Activated CD4-positive, alpha-beta T cell treated with anti-CD3 and anti-CD28 coated beads, Interleukin-2, amount 10 ng/mL, durations not matched to agents 24 days and 14 days (primary cell): ENCODE results near the gene NOS1AP. TPM values are rescaled to one million over a fixed set of nuclear protein-coding genes. Genes with fewer than 3 reads are reported as not detected.

Experiments used
- DNase-seq: peaks from one replicate; pipeline ENCODE4 v3.0.0; 2022
- H3K27ac Mint-ChIP-seq: one replicate; pipeline ENCODE4 v1.8.0; 2022; ENCODE audit warnings: mild to moderate bottlenecking, mixed read lengths
- H3K27me3 Mint-ChIP-seq: one replicate; pipeline ENCODE4 v1.8.0; 2022; ENCODE audit warnings: mixed read lengths
- H3K36me3 Mint-ChIP-seq: one replicate; pipeline ENCODE4 v1.8.0; 2022; ENCODE audit warnings: low read depth, mild to moderate bottlenecking, mixed read lengths
- H3K4me1 Mint-ChIP-seq: one replicate; pipeline ENCODE4 v1.8.0; 2021; ENCODE audit warnings: mixed read lengths
- H3K4me3 Mint-ChIP-seq: one replicate; pipeline ENCODE4 v1.8.0; 2022; ENCODE audit warnings: mild to moderate bottlenecking, moderate library complexity, mixed read lengths
- H3K9me3 Mint-ChIP-seq: one replicate; pipeline ENCODE4 v1.8.0; 2021; ENCODE audit warnings: mixed read lengths
- intact Hi-C: fragments of 100-400 bp; cut with micrococcal nuclease; formaldehyde crosslinking; loops from one replicate; pipeline ENCODE4 v1.15.1; 2023
- total RNA-seq: library from RNA; stranded (reverse); gene quantifications from 2 replicates; pipeline ENCODE4 v1.2.3, GENCODE V29; 2022

The NOS1AP gene
- total RNA-seq, 1 donor from 2014 or later = not detected

DNA sequence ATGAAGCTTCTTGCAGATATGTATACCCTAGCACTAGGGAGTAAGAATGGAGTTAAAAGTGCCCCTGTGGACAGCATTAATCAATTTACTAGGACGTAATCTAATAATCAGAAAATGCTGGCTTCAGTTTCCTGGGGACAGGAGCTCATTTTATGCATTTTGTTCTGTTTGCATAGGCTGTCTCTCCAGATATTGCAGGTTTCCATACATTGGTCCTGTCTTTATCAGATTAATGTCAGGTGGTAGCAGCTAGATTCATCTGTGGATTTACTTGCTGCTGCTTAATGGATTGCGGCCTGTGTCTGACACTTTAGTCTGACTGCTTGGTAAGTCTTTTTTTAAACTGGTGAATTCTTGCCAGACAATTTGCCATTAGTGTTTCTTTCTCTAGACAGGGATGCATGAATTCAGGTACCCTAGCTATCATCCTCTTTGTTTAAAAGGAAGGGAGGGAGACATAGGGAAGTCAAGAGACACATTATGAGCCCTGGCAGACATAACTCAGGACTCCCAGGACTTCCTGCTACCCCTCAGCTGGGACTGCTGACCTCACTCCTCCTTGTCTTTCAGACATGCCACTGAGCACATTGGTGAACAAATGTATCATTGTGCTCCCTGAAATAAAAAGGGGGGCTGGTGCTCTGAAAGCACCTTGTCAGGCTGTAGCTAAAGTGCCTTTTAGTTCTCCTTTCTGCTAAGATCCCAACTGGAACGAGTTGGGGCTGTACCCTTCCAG, 47.7 kb downstream of the NOS1AP start:
- no peaks in the 10 kb centered on the region for H3K4me1 Mint-ChIP-seq
- H3K4me3 Mint-ChIP-seq = no peak overlapping the region
- peaks cover 18% of the 10 kb centered on the region for H3K27me3 Mint-ChIP-seq
- no peaks in the 10 kb centered on the region for H3K36me3 Mint-ChIP-seq
- DNase-seq = no peak
- intact Hi-C loops = no loop called here
- H3K9me3 Mint-ChIP-seq = no peaks in the 10 kb centered on the region
- no peak overlapping the region for H3K27ac Mint-ChIP-seq

DNA sequence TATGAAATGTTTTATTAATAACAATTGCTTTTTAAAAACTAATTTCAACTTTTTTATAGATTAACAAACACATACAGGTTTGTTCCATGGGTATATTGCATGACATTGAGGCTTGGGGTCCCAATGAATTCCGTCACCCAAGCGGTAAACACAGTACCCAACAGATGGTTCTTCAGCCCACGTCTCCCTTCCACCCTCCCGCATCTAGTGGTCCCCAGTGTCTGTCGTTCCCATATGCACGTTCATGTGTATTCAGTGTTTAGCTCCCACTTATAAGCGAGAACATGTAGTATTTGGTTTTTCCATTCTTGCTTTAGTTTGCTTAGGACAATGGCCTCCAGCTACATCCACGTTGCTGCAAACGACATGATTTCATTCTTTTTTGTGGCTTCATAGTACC, 48.6 kb downstream of the NOS1AP start:
- no peak overlapping the region for H3K27ac Mint-ChIP-seq
- no peaks in the 10 kb centered on the region for H3K9me3 Mint-ChIP-seq
- peaks cover 18% of the 10 kb centered on the region for H3K27me3 Mint-ChIP-seq
- intact Hi-C loops = no loop called here
- no peaks in the 10 kb centered on the region for H3K36me3 Mint-ChIP-seq
- no peak overlapping the region for H3K4me3 Mint-ChIP-seq
- DNase-seq = no peak
- H3K4me1 Mint-ChIP-seq = no peaks in the 10 kb centered on the region

DNA sequence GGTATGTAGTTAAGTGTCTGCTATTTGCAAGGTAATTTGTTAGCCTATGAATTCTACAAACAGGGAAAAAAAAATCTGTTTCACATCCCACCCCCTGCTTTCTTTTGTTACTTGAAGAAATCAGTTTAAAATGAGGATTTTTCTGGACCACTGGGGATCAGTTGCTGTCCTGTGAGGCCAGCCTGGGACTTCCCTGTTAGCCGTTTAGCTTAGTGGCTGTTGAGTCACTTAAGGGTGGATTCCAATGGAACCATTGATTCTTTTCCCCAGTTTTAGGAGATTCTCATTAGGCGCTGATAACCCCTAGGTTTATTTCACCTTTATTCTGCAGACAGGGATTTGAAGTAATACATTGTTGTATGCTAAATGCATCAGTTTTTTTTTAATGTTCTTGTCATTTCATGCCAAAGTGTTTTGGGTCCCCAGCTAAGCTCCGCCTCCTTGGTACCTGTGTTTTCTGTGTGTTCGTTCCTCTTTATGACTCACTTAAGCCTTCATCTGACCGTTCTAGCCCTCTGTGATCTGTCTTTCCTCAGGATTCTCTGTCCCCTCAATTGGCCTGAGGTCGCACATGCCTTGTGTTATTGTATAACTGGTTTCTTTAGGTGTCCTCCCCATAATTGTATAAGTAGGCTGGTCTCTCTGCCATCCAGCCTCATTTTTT, 59.3 kb downstream of the NOS1AP start:
- DNase-seq = no peak
- Mint-ChIP-seq H3K4me3 (no peak overlapping the region), H3K27me3 (peaks cover 35% of the 10 kb centered on the region), H3K4me1 (no peaks in the 10 kb centered on the region), H3K27ac (no peak overlapping the region), H3K36me3 (no peaks in the 10 kb centered on the region), H3K9me3 (no peaks in the 10 kb centered on the region)
- intact Hi-C loops = no loop called here

DNA sequence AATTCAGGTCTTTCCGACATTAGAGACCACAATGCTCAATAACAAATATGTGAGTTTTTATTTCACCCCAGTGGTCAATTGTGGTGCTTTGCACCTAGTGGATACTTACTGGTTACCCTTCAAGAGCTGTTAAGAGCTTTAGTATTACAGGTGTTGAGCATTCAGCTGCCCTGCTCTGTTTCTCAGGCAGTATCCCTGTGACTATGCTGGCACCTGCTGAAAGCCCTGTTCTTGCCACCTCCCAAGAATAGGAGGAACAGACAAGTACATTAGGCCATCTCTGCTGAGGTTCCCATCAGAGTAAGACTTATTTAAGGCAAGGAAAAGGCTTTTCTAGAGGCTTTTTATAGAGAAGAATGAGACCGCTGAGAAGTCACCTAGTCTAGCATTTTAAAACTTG, 60.8 kb downstream of the NOS1AP start:
- no peak for DNase-seq
- intact Hi-C loops = no loop called here
- Mint-ChIP-seq H3K4me1 (no peaks in the 10 kb centered on the region), H3K36me3 (no peaks in the 10 kb centered on the region), H3K4me3 (no peak overlapping the region), H3K27ac (no peak overlapping the region), H3K9me3 (no peaks in the 10 kb centered on the region), H3K27me3 (peaks cover 37% of the 10 kb centered on the region)

DNA sequence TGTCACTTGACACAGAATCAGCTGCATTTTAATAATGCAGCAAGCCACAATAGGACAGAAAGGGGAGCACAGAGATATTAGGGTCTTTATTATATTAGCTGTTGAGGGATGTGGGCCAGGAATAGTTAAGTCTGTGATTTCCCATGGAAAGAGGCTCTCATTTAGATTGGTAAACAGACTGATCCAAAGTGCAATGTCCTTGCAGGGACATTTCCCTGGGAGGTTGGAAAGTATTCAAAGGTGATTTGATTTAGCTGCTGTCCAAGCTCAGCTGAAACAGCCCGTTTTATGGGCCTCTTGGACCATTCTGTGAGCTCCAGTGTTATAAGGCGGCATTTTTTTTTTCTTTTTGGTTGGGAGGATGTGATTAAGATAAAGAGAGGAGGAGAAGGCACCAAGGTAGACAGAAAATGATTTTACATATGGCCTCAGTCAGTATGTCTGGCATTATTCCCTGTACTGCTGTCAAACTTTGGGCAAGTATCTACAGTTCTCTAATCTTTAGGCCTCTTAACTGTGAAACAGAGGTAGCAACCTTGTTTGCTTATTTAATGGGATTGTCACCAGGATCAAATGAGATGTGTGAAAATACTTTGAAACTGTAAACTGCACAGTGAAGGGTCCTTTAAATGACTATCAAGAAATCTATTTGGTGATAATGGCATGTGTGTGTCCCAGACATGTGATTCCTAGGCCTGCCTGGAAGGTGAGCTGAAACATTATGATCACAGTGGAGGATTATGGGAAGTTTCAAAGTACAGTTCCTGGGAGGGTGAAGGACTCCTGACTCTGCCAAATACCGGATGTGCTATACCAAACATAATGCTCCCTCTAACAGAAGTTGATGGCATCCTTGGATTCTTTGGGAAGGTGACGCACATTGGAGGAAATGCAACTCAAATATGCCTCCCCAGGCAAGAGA, 62.2 kb downstream of the NOS1AP start:
- DNase-seq = no peak
- no peaks in the 10 kb centered on the region for H3K36me3 Mint-ChIP-seq
- intact Hi-C loops = no loop called here
- no peaks in the 10 kb centered on the region for H3K9me3 Mint-ChIP-seq
- peaks cover 27% of the 10 kb centered on the region for H3K27me3 Mint-ChIP-seq
- H3K4me1 Mint-ChIP-seq = no peaks in the 10 kb centered on the region
- H3K27ac Mint-ChIP-seq = no peak overlapping the region
- no peak overlapping the region for H3K4me3 Mint-ChIP-seq

DNA sequence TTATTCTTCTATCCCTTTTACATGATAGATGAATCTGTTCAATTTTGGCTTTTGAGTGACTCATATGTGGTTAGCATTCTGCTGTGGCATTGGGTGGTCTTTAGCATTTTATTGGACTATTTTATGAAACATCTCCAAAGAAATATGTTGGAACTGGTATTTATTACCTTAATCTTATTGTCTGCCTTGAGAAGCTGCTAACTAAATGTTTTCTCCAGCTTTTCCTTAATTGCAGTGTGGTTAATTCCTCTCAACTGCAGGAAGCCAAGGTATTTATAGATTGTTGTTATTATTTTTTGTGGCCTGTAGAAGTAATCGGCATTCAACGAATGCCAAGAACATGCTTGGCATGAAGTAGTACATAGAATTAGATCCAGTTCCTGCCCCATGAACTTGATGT, 64.1 kb downstream of the NOS1AP start:
- no peaks in the 10 kb centered on the region for H3K36me3 Mint-ChIP-seq

DNA sequence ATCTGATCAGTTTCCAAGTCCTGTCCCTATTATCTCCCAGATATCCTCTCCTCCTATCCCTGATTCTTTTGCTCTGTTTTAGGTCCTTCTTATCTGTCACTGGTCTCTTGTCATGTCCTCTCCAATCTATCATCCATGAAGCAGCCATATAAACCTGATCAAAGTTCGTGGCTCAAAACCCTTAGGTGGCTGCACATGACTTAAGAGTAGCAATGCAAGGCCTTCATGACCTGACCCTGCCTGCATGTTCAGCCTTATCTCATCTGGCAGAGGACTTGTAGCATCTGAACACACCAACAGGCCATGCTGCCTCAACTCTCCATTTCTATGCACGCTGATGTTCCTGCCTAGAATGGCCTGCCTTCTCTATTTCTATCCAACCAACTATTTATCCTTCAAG, 65.2 kb downstream of the NOS1AP start:
- H3K4me1 Mint-ChIP-seq = no peaks in the 10 kb centered on the region

More for the DNA sequence above, 64.1 kb downstream of the NOS1AP start:
- no peaks in the 10 kb centered on the region for H3K4me1 Mint-ChIP-seq
- no peak overlapping the region for H3K4me3 Mint-ChIP-seq
- no peak overlapping the region for H3K27ac Mint-ChIP-seq
- no peak for DNase-seq
- intact Hi-C loops = no loop called here
- no peaks in the 10 kb centered on the region for H3K9me3 Mint-ChIP-seq
- H3K27me3 Mint-ChIP-seq = peaks cover 25% of the 10 kb centered on the region

DNA sequence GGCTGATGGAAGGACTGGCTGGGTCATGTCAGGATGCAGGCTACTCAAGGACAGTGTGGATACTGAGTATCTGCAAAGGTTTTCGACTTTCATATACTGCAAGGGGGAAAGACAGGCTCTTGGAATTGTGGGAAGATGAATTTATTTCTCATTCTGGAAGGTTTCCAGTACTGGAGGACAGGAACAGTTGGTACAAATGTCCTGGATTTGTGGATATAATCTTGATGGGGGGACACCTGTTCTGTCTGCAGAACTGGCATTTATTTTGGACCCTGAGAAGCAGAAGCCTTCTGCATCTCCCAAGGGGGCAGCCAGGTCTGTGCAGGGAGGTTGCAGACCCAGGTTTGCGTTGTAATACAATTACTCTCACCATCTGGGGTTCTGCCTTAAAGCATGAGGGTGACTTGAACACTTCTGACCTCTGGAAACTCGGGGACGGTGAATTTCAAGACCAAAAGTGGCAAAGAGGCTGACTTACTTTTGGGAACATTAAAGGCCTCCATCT, 65.8 kb downstream of the NOS1AP start:
- DNase-seq = no peak
- H3K4me1 Mint-ChIP-seq = no peaks in the 10 kb centered on the region
- H3K4me3 Mint-ChIP-seq = no peak overlapping the region
- H3K9me3 Mint-ChIP-seq = no peaks in the 10 kb centered on the region
- intact Hi-C loops = no loop called here
- no peak overlapping the region for H3K27ac Mint-ChIP-seq
- H3K27me3 Mint-ChIP-seq = peaks cover 15% of the 10 kb centered on the region
- H3K36me3 Mint-ChIP-seq = no peaks in the 10 kb centered on the region

More for the DNA sequence above, 65.2 kb downstream of the NOS1AP start:
- Mint-ChIP-seq H3K36me3 (no peaks in the 10 kb centered on the region), H3K9me3 (no peaks in the 10 kb centered on the region), H3K4me3 (no peak overlapping the region), H3K27ac (no peak overlapping the region), H3K27me3 (peaks cover 19% of the 10 kb centered on the region)
- intact Hi-C loops = no loop called here
- no peak for DNase-seq

DNA sequence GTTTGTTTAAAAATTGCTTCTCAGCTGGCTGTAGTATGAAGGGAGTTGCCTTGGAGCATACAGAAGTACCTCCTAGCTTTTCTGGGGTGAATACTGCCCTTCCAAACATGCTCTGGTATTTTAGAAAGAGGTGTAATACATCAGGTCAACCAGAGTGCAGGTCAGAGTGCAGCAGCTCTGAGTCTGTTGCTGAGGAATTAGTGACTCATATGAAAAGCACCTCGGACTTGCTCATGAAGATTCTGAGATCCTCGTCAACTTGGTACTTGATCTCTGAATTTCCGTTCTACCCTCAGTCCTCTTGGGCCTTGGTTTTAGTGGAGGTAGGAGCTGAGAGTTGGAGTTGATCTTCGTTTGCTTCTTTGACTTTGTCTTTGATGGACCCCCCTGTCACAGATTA, 67.3 kb downstream of the NOS1AP start:
- H3K36me3 Mint-ChIP-seq = no peaks in the 10 kb centered on the region
- no peak for DNase-seq
- H3K27me3 Mint-ChIP-seq = peaks cover 17% of the 10 kb centered on the region
- no peak overlapping the region for H3K4me3 Mint-ChIP-seq
- no peaks in the 10 kb centered on the region for H3K9me3 Mint-ChIP-seq
- H3K27ac Mint-ChIP-seq = no peak overlapping the region
- intact Hi-C loops = no loop called here
- H3K4me1 Mint-ChIP-seq = no peaks in the 10 kb centered on the region

DNA sequence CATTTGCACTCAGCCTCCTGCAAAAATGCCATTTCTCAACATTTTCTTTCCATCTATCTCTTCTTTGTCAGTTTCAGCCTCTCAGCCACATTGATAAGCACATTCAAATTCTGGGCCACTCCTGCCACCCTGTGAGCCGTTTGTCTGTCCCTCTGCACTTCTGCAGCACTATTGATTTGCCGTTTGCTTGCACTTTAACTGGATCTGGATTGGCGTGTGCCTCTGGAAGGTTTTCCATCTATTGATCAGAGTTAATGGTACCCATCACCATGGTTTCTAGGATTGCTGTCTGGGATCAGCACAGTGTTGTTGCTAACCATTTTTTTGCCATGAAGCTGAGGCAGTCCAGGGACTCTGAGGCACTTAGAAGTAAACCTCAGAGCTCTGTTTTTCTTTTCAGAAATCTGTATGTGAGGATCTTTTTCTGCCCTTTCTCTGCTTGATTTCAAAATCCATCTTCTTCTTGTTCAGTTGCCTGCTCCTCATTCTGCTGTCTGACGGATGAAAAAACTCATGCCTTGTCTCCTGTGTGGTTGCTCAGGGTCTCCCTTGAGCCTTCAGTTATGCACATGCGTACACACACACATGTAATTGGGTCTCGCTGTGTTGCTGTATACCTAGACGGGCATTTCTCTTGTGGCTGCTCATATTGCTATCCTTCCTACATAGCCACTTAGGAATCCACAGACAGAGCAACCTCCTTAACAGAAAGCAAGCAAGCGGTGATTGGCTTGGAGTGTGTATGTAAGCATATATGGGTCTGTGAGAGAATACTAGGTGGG, 67.9 kb downstream of the NOS1AP start:
- intact Hi-C loops = no loop called here
- no peak overlapping the region for H3K27ac Mint-ChIP-seq
- peaks cover 19% of the 10 kb centered on the region for H3K27me3 Mint-ChIP-seq
- H3K9me3 Mint-ChIP-seq = no peaks in the 10 kb centered on the region
- no peaks in the 10 kb centered on the region for H3K36me3 Mint-ChIP-seq
- H3K4me1 Mint-ChIP-seq = no peaks in the 10 kb centered on the region
- DNase-seq = no peak
- no peak overlapping the region for H3K4me3 Mint-ChIP-seq

DNA sequence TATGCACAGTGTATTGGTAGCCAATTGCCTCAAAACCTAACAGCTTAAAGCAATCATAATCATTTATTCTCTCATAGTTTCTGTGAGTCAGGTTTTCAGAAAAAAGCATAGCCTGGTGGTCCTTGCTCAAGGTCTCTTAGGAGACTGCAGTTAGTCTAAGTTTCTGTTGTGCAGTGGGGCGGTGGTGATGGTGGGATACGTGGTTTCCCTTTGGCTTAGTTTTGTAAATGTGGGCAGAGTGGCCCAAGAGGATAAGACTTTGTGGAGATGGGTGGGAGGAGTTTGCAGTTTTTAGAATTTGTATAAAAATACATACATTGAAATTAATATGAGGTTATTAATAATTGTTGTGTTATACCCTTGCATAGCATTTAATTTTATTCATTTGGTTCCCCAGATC, 68.6 kb downstream of the NOS1AP start:
- intact Hi-C loops = no loop called here
- Mint-ChIP-seq H3K4me1 (no peaks in the 10 kb centered on the region), H3K9me3 (no peaks in the 10 kb centered on the region), H3K27ac (no peak overlapping the region), H3K4me3 (no peak overlapping the region), H3K27me3 (peaks cover 19% of the 10 kb centered on the region), H3K36me3 (no peaks in the 10 kb centered on the region)
- no peak for DNase-seq

DNA sequence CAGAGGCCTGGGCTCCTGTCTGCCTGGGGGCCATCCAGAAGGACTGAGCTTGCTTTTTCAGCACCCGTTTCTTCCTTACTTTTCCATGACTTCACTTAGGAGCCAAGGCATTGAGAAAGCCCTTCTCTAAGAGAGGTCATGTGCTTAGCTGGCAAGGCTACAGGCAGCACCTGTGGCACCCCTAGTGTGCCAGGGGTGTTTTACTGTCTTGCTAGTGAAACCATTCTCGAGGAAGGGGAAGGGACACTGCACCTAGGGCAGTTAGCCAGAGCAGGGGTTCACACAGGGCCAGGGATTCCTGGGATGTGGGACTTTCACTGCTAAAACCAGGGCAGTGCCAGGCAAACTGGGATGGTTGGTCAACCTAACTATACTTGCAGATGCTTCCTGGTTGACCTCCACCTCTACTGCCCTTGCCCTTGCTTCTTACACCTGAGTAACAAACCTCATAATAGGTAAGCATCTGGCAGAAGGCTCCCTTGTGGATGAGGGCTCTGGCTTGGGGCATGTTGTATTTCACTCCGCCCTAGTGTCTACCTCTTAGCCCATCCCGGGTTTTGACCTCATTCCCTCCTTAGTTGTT, 69.2 kb downstream of the NOS1AP start:
- H3K9me3 Mint-ChIP-seq = no peaks in the 10 kb centered on the region
- no peak for DNase-seq
- intact Hi-C loops = no loop called here
- no peak overlapping the region for H3K4me3 Mint-ChIP-seq
- H3K27ac Mint-ChIP-seq = no peak overlapping the region
- H3K36me3 Mint-ChIP-seq = no peaks in the 10 kb centered on the region
- H3K4me1 Mint-ChIP-seq = no peaks in the 10 kb centered on the region
- peaks cover 19% of the 10 kb centered on the region for H3K27me3 Mint-ChIP-seq

DNA sequence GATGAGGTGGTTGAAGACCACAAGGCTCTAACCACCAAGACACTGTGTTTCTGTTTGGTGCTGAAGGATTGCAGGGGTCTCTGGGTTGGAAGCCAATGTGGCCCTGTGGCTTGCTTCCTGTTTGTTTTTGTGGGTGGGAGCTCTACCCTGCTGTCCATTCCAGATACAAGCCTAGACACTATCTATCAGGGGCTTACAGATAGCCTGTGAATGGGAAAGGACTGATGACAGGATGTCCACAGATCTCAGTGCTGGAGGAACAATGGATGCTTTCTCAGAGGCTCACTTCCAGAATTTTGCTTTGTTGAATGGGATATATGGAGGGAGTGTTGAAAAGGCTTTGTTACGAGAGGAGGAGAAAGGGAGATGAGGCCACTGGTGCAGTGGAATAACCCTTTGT, 69.7 kb downstream of the NOS1AP start:
- no peak overlapping the region for H3K4me3 Mint-ChIP-seq
- H3K9me3 Mint-ChIP-seq = no peaks in the 10 kb centered on the region
- no peaks in the 10 kb centered on the region for H3K4me1 Mint-ChIP-seq
- no peaks in the 10 kb centered on the region for H3K36me3 Mint-ChIP-seq
- no peak overlapping the region for H3K27ac Mint-ChIP-seq
- DNase-seq = no peak
- intact Hi-C loops = no loop called here
- peaks cover 21% of the 10 kb centered on the region for H3K27me3 Mint-ChIP-seq
